GM03348 (cell line): Measurements from ENCODE around the gene FKBP4.
"Not testable (repeated sequence)": the region's sequence is repeated elsewhere in the genome, so short reads cannot be mapped to it uniquely, and the experiment has no call there.

Source experiments
- DNase-seq: peaks from one replicate; pipeline ENCODE4 v3.0.0; 2012; ENCODE audit warnings: low spot score

Gene FKBP4

GRCh38 chr12:2794736-2795289 lies at the start of gene FKBP4:
Gene FKBP4 (plus strand): TSS chr12:2794970. CDS start chr12:2795140, 170 bp downstream.
- DNase-seq, result peak; percentile 97

DNA sequence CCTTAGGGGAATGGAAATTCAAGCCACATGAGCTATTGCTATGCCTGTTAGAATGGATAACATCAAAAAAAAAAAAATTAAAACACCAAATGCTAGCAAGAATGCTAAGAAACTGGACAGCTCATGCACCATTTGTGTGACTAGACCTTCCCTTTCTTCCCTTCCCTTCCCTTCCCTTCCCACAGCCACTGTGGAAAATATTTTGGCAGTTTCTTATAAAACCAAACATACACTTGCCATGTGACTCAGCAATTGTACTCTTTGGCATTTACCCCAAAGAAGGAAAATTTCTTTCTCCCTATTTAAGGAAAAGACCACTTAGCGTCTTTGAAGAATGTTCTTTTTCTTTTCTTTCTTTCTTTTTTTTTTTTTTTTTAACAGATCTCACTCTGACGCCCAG lies 49.1 kb upstream of the FKBP4 start:
- no peak for DNase-seq

DNA sequence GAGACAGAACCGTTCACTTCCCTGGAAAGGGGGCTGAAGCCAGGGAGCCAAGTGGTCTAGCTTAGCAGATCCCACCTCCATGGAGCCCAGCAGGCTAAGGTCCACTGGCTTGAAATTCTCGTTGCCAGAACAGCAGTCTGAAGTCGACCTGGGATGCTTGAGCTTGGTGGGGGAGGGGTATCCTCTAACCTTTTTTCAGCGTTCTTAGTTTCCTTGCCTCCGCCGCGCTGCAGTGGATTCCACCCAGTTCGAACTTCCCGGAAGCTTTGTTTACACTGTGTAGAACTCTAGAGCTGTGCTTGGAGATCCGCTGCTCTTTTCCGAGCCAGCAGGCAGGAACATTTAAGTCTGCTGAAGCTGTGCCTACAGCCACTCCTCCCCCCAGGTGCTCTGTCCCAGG lies 45.2 kb upstream of the FKBP4 start:
- no peak for DNase-seq

DNA sequence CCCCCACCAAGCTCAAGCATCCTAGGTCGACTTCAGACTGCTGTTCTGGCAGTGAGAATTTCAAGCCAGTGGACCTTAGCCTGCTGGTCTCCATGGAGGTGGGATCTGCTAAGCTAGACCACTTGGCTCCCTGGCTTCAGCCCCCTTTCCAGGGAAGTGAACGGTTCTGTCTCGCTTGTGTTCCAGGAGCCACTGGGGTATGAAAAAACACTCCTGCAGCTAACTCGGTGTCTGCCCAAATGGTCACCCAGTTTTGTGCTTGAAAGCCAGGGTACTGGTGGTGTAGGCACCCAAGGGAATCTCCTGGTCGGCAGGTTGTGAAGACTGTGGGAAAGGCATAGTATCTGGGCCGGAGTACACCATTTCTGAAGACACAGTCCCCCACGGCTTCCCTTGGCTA lies 44.6 kb upstream of the FKBP4 start:
- DNase-seq, result no peak

DNA sequence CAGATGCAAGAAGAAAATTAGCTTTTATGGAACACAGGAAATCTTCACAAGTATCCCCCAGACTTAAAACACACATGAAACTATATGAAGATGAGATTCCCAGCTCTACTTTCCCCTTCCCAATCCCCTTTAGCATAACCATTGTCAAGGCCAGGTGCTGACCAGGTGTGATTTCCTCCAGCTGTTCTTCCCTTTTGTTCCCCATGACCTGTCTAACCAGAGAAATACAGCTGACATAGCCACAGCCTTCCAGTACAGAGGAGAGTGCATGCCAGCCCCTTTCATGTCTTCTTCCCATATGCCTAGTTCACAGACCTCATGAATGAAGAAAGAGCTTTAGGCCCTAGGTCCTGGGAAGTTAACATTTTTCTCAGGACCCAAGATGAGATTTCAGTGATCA lies 43.5 kb upstream of the FKBP4 start:
- no peak for DNase-seq

- DNase-seq, result no peak
Measured at GRCh38 chr12:2751686-2752085, 43.1 kb upstream of the FKBP4 start.

DNA sequence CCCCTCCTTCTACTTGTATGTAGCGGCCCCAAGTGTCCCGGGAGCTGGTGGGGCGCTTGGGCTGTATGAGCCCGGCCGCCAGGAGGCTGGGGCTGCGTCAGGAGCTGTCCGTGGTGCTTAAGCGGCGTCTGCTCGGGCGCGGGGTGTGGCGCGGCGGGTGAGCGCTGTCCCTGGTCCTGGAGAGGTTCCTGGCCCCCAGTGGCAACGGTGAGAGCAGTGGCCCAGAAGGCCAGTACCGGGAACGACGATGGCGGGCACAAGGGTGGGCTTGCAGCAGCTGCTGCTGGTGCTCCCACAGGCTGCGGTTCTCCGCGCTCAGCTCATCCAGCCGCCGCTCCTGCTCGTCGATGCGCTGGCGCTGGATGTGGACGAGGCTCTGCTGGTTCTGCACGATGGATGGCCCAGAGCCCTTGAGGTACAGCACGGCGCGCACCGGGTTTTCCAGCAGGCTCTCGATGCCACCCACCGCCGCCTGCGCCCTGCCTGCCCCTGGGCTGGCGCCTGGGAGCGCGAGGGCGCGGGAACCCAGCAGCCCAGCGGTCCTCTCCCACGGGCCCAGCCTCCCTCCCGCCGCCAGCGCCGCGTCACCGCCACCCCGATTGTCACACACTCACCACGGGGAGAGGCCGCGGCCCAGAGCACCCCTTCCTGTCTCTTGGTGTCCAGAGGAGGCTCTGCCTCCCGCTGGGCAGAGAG lies 41.9 kb upstream of the FKBP4 start:
- DNase-seq, result peak; percentile 88

DNA sequence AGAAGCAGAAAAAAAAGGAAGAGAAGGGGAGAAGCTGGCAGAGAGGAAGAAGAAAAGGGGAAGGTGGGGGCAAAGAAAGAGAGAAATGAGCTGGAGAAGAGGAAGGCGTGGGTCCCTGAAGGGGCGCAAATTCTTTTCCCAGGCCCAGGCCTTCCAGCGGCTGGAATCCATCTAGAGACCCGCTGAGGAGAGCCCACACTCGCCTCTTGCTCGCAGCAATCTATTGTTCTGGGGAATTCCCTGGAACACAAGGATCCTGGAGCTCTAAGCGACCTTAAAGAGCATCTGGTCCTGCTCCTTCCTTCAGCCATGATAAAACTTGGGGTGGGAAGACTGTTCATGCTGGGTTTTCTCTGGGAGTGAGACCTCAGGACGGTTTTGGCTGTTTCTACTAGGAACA lies 41.2 kb upstream of the FKBP4 start:
- DNase-seq, result no peak

DNA sequence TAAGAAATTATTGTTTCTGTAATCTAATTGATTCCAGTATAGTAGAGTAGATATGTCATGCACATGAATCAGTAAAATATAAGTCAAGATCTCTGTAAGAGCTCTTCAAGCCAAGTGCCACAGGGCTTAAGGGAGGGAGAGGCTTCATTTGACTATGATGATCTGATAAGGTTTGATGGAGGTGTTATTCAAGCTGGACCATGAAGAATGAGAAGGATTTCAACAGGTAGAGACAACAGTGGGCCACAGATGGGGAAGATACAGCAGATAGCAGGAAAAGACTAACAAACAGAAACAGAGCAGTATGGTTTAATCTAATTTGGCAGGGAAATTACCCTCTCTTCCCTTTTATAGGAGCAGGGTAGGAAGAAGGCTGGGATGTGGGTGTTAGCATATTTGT lies 40.6 kb upstream of the FKBP4 start:
- DNase-seq, result no peak

- DNase-seq, result no peak
Measured at GRCh38 chr12:2756756-2757155, 38.0 kb upstream of the FKBP4 start.

- no peak for DNase-seq
Measured at GRCh38 chr12:2759733-2760132, 35.0 kb upstream of the FKBP4 start.

- no peak for DNase-seq
Measured at GRCh38 chr12:2764398-2764797, 30.4 kb upstream of the FKBP4 start.

DNA sequence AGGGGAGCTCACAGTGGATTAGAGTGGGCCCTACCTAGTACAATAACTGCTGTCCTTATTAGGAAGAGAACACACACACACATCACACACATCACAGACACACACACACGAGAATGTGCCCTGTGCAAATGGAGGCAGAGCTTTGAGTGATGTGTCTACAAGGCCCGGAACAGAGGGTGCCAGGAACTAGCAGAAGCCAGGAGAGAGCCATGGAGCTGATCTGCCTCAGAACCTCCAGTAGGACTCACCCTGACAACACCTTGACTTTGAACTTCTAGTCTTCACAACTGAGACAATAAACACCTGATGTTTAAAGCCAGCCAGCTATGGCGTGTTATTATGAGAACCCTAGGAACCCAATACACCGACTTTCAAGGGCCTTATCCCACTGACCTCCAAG lies 29.7 kb upstream of the FKBP4 start:
- DNase-seq, result no peak

- no peak for DNase-seq
Measured at GRCh38 chr12:2765608-2766007, 29.2 kb upstream of the FKBP4 start.

- no peak for DNase-seq
Measured at GRCh38 chr12:2768224-2768961, 26.4 kb upstream of the FKBP4 start.

- DNase-seq, result no peak
Measured at GRCh38 chr12:2769866-2770533, 24.8 kb upstream of the FKBP4 start.

DNA sequence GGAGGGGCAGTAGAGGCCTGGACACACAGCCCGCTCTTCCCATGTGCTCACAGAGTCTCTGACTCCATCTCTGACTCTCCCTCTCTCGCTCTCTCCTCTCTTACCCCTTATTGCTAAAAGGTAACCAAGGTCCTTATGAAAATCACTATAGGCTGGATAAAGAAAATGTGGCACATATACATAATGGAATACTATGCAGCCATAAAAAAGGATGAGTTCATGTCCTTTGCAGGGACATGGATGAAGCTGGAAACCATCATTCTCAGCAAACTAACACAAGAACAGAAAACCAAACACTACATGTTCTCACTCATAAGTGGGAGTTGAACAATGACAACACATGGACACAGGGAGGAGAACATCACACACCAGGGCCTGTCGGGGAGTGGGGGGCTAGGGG lies 24.2 kb upstream of the FKBP4 start:
- not testable (repeated sequence) for DNase-seq

GRCh38 chr12:2772370-2772769 lies 22.4 kb upstream of the FKBP4 start:
- no peak for DNase-seq

DNA sequence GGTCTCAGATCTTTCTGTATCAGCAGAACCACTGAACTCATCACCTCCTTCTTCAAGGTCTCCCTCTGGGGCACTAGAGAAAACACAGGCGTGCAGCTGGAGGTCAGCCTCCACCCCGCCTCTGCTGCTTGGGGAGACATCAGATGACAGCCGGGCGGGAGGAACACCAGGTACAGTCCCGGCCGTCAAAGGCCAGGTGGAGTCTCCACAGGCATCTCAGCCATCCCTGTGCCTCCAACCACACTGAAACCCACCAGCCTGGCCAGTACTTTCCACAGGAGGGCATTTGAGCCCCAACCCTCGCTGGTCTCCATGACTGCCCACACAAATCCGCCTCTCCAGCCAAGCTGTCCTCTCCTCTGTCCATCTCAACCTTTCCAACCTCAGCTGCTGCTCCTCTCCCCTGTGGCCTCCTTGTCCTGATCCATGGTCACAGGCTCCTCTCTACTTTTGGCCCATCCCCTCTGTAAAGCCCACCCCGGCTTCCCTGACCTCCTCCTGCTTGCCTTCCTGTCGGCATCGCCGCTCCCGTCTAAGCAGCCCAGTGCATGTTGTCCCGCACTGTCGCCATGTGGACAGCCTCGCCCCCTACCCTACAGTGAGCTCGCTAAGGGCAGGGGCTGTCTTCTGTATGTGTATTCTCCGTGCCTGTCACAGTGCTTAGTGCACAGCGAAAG lies 21.4 kb upstream of the FKBP4 start:
- DNase-seq, result no peak

DNA sequence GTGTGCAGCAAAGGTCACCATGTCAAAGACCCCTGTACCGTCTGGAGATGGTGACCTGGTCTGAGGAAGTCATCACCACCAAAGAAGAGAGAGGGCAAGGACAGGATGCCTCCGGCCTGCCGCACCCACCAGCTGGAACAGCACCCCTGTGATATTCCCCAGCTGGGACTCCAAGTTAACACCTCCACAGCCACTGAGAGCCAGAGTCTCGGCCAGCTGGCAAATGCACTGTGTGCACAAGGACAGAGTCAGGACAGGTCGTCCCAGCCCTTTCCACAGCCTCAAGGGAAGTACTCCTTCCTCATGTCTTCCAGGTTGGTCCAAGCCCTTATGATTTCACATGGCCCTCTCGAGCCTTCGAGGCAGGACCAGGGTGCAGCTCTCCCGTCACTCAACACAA lies 19.3 kb upstream of the FKBP4 start:
- DNase-seq, result no peak

DNA sequence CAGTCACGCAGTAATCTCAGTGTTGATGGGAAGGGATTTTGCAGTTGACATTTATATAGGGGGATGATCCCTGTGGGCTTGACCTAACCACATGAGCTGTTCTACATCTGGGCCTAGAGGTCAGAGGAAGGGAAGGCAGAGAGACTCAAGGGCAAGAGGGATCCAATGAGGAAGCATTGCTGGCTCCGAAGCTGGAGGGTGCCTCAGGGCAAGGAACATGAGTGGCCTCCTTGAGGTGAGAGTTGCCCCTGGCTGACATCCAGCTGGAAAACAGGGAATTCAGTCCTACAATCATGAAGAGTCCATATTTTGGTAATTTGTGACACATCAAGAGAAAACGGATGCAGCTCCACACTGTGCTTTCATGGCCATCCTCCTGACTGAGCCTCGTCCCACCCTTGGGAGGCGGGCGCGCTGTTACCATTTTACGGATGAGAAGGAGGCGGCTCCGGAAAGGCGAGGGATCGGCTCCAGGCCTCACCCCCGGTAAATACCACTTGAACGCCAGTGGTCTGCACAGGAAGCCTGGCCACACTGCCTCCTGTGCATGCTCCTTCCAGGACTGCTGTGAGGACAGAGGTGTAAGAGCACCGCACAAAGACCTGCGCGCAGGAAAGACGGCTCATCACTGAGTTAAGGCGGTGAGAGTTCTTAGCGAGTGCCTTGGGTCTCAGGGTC lies 18.5 kb upstream of the FKBP4 start:
- no peak for DNase-seq

GRCh38 chr12:2779281-2779680 lies 15.5 kb upstream of the FKBP4 start:
- DNase-seq, result no peak
